ENCODE data around the gene HLA-DQB1. TPM values are rescaled to one million over a fixed set of nuclear protein-coding genes. Genes with fewer than 3 reads are reported as not detected.

The HLA-DQB1 gene
- total RNA-seq, 1 experiment from 2014 or later, result not detected

DNA sequence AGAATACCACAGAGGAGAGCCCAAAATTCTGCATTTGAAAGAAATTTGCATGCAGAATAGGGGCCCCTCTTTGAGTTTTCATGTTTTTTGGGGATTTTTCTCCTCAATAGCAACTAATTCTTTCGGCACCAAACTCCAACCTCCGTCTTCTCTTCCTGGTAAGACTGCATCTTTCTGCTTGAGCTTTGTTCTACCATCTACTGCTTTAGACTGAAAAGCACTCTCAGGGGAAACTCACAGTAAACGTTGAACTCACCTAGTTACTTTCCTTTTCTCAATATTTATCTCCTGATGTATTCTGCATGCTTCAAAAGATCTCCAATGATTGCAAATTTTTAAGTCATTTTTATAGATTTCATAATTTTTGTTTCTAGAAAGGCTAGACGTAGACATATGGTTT lies 36.9 kb upstream of the HLA-DQB1 start:
- Histone ChIP-seq H3K9ac (ENCODE audit: low read length) (no peak overlapping the region), H4K20me1 (ENCODE audit: low read length) (no peaks in the 10 kb centered on the region), H2AFZ (ENCODE audit: low read length) (no peak overlapping the region), H3K27ac (ENCODE audit: low read length) (no peak overlapping the region), H3K9me2 (replicated peaks; ENCODE audit: low read length) (no peaks in the 10 kb centered on the region), H3K4me1 (ENCODE audit: insufficient read depth, low read length) (no peaks in the 10 kb centered on the region), H3K79me2 (ENCODE audit: low read length) (no peaks in the 10 kb centered on the region), H3F3A (ENCODE audit: low read length, unreplicated experiment) (no peaks in the 10 kb centered on the region), H3K27me3 (ENCODE audit: low read length) (peaks cover 51% of the 10 kb centered on the region), H3K9me3 (ENCODE audit: low read length) (no peaks in the 10 kb centered on the region), H3K4me3 (ENCODE audit: low read length) (no peak overlapping the region), H3K36me3 (ENCODE audit: low read depth, low read length) (no peaks in the 10 kb centered on the region), H3K4me2 (ENCODE audit: low read length) (no peak overlapping the region)
- DNase-seq (no peak), ATAC-seq (no peak)
- TF ChIP-seq, protein P1, sequence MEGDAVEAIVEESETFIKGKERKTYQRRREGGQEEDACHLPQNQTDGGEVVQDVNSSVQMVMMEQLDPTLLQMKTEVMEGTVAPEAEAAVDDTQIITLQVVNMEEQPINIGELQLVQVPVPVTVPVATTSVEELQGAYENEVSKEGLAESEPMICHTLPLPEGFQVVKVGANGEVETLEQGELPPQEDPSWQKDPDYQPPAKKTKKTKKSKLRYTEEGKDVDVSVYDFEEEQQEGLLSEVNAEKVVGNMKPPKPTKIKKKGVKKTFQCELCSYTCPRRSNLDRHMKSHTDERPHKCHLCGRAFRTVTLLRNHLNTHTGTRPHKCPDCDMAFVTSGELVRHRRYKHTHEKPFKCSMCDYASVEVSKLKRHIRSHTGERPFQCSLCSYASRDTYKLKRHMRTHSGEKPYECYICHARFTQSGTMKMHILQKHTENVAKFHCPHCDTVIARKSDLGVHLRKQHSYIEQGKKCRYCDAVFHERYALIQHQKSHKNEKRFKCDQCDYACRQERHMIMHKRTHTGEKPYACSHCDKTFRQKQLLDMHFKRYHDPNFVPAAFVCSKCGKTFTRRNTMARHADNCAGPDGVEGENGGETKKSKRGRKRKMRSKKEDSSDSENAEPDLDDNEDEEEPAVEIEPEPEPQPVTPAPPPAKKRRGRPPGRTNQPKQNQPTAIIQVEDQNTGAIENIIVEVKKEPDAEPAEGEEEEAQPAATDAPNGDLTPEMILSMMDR (conservative IDR thresholded peaks at IDR 0.05; ENCODE audit: low read depth, low read length), result no peak
- TF ChIP-seq EZH2 (IDR thresholded peaks at IDR 0.05; ENCODE audit: low read length, unreplicated experiment), result no peak
- no peak for TF ChIP-seq EZH2phosphoT487 (IDR thresholded peaks at IDR 0.05; ENCODE audit: borderline replicate concordance, low read length)
- intact Hi-C loops (cut with micrococcal nuclease), result loop anchor here (5.0 kb wide), 3 partner anchors 84 to 461 kb away; no protein-coding TSS in a partner anchor
- BruUV-seq (replicated peaks), result no TSS peak
- CTCF ChIA-PET, result interaction anchor here (1.0 kb wide), 1 partner anchor 165 kb away, joined by 3 read pairs; no protein-coding TSS in a partner anchor
- POLR2A ChIA-PET (ENCODE audit: unreplicated experiment), result no interaction called here

DNA sequence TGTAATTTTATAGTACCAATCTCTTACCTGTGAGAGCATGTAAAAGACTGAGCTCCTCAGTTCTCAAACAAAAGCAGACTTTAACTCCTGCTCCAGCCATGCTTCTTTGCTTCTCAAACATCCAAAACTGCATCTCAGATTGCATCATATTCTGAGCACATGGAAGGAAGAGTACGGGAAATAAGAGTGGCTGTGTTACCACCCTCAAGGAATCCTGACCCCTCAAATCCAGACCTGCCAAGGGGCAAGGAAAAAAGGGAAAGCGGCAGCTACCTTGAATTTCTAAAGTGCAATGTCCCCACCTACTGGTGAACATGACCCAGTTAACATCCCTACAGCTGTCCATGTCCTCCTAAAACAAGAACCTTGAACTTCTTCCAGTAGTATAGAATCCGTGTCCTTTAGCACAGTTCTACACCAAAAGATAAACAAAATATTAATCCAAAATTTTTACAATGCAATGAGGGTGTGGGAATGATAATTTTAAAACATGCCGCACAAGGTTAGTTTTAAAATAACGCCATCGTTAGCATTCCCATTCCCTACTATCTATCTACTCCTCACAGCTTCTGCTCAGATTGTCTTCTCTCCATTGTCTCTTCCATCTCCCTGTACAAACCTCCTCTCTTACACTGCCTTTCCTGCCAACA lies 34.1 kb upstream of the HLA-DQB1 start:
- no peaks in the 10 kb centered on the region for H3F3A ChIP-seq (ENCODE audit: low read length, unreplicated experiment)
- BruUV-seq (replicated peaks), result no TSS peak
- no peak overlapping the region for H2AFZ ChIP-seq (ENCODE audit: low read length)
- H3K9ac ChIP-seq (ENCODE audit: low read length), result no peak overlapping the region
- no peaks in the 10 kb centered on the region for H3K9me3 ChIP-seq (ENCODE audit: low read length)
- H3K4me2 ChIP-seq (ENCODE audit: low read length), result no peak overlapping the region
- peak; percentile 68 for DNase-seq
- ATAC-seq, result peak; percentile 87
- peaks cover 59% of the 10 kb centered on the region for H3K27me3 ChIP-seq (ENCODE audit: low read length)
- H4K20me1 ChIP-seq (ENCODE audit: low read length), result no peaks in the 10 kb centered on the region
- H3K79me2 ChIP-seq (ENCODE audit: low read length), result no peaks in the 10 kb centered on the region
- H3K4me3 ChIP-seq (ENCODE audit: low read length), result no peak overlapping the region
- H3K9me2 ChIP-seq (replicated peaks; ENCODE audit: low read length), result no peaks in the 10 kb centered on the region
- ChIA-PET CTCF (interaction anchor here (0.5 to 1.1 kb wide), 11 partner anchors 9 to 618 kb away, joined by 3 to 9 read pairs (median 4); no protein-coding TSS in a partner anchor), POLR2A (ENCODE audit: unreplicated experiment) (no interaction called here)
- no peaks in the 10 kb centered on the region for H3K36me3 ChIP-seq (ENCODE audit: low read depth, low read length)
- intact Hi-C loops (cut with micrococcal nuclease), result loop anchor here (1.0 to 5.0 kb wide), 6 partner anchors 87 to 581 kb away; no protein-coding TSS in a partner anchor
- H3K27ac ChIP-seq (ENCODE audit: low read length), result no peak overlapping the region
- TF ChIP-seq, protein P1 (conservative IDR thresholded peaks at IDR 0.05; ENCODE audit: low read depth, low read length), result peak; percentile 91
- no peak for TF ChIP-seq EZH2 (IDR thresholded peaks at IDR 0.05; ENCODE audit: low read length, unreplicated experiment)
- no peak for TF ChIP-seq EZH2phosphoT487 (IDR thresholded peaks at IDR 0.05; ENCODE audit: borderline replicate concordance, low read length)
- no peaks in the 10 kb centered on the region for H3K4me1 ChIP-seq (ENCODE audit: insufficient read depth, low read length)

DNA sequence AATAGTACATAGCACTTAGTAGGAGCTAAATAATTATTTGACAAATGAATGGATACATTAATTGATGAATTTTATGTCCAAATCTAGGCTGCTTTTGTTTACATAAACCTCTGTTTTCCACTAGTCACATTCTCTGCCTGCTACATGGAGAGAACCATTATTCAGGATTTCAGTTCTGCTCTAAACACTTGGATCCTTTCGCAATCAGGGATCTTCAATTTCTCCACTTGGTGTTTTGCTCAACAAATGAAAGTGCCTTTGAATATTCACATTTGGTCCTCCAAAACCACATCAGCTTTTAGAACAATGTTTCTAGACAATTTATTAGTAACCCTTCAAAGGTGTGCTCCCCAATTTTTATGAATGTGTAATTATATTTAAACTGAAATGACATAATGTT lies 30.6 kb upstream of the HLA-DQB1 start:
- ChIA-PET POLR2A (ENCODE audit: unreplicated experiment) (no interaction called here), CTCF (no interaction called here)

More for the DNA sequence above, 30.6 kb upstream of the HLA-DQB1 start:
- Histone ChIP-seq H3K27me3 (ENCODE audit: low read length) (peaks cover 38% of the 10 kb centered on the region), H3K4me3 (ENCODE audit: low read length) (no peak overlapping the region), H3K36me3 (ENCODE audit: low read depth, low read length) (no peaks in the 10 kb centered on the region; the same call in 1 of the 2 replicates), H3K4me1 (ENCODE audit: insufficient read depth, low read length) (no peaks in the 10 kb centered on the region), H4K20me1 (ENCODE audit: low read length) (no peaks in the 10 kb centered on the region), H3K9me3 (ENCODE audit: low read length) (no peaks in the 10 kb centered on the region), H3K27ac (ENCODE audit: low read length) (no peak overlapping the region), H2AFZ (ENCODE audit: low read length) (no peak overlapping the region), H3K9me2 (replicated peaks; ENCODE audit: low read length) (no peaks in the 10 kb centered on the region), H3K9ac (ENCODE audit: low read length) (no peak overlapping the region), H3F3A (ENCODE audit: low read length, unreplicated experiment) (no peaks in the 10 kb centered on the region), H3K79me2 (ENCODE audit: low read length) (no peaks in the 10 kb centered on the region), H3K4me2 (ENCODE audit: low read length) (no peak overlapping the region)
- ATAC-seq (no peak), DNase-seq (no peak)
- intact Hi-C loops (cut with micrococcal nuclease), result no loop called here
- TF ChIP-seq, protein P1 (conservative IDR thresholded peaks at IDR 0.05; ENCODE audit: low read depth, low read length), result no peak
- TF ChIP-seq EZH2 (IDR thresholded peaks at IDR 0.05; ENCODE audit: low read length, unreplicated experiment) (no peak), EZH2phosphoT487 (IDR thresholded peaks at IDR 0.05; ENCODE audit: borderline replicate concordance, low read length) (no peak)
- BruUV-seq (replicated peaks), result no TSS peak

Data from PC-3 (cell line).